ENCODE measurements around the gene PCSK2.

PCSK2 gene

DNA sequence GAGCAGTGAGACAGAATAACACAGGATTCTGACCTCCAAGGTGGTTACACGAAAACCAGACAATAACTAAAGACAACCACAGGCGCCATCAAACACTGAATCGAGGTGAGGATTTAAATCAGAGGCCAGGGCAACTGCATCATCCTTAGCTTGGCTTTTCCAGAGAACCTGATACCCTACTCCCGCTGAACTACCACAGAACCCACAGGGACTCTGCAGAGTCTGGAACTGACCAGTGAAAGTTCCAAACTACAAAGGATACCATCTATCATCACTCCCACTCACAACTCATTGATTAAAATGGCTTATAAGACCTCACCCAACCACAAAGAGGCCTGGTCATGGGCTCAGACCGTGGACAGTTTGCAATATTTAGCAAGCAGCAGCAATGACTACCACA is 219.3 kb downstream of the PCSK2 start:
- DNase-seq (ENCODE audit: low spot score): no peak

DNA sequence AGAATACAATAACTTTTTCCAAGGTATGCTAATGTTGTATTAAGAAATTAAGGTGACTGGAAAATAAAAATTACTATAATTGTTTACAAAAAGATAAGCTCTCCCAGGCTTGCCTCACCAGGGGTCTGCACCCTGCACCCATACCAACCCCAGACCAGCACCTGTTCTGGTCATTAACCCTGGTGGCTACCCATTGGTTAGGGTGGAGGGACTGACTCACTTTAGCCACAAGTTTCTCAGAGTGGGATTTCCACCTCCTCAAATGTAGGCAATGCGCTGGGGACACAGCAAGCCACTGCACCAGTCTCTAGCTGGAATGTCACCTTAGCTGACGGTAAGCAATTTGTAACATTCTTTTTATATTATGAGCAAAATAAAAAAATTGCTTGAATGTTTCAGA is 221.2 kb downstream of the PCSK2 start:
- no peak for DNase-seq (ENCODE audit: low spot score)

DNA sequence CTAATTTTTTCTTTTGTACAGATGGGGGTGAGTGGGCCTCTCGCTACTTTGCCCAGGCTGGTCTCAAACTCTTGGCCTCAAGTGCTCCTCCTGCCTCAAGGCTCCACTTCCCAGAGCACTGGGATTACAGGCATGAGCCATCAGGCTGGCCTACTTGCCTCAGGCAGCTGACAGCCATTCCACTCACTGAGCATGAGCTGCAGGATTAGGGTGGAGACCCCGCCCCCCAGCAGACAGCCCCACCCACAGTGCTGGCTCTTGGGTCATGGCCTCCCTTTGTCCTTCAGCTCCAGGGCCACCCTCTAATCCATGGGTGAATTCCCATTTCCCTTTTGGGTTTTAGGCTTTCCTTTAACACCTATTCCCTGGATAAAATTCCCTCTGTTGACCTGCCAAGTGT is 222.2 kb downstream of the PCSK2 start:
- DNase-seq (ENCODE audit: low spot score): no peak

DNA sequence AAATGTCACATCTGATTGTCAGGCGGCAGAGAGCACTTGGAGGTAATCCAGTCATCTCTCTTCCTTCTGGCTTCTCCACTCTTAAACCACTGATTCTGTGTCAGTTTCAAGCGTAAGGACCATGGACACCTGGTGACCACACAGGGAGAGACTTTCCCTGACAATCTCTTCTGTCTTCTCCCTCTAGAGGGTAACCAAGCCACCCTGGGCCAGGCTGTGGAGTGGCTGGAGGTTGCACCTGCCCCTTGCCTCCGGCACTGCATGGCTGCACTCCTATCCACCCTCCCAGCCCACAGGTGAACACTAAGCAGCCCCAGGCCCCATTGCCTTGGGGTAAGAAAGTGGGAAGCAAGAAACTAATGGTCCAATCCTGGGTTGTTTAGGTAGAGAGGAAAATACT is 225.6 kb downstream of the PCSK2 start:
- no peak for DNase-seq (ENCODE audit: low spot score)

DNA sequence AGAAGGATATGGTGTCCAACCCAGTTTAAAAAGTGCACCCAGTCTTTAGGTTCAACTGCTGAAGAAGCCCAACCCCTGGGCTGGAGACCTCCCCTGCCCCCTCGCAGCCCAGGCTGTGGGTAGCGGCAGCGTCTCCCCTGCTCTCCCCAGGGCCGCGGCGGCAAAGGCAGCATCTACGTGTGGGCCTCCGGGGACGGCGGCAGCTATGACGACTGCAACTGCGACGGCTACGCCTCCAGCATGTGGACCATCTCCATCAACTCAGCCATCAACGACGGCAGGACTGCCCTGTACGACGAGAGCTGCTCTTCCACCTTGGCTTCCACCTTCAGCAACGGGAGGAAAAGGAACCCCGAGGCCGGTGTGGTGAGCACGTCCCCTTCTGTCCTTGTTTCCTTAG is 226.8 kb downstream of the PCSK2 start:
- no peak for DNase-seq (ENCODE audit: low spot score)

DNA sequence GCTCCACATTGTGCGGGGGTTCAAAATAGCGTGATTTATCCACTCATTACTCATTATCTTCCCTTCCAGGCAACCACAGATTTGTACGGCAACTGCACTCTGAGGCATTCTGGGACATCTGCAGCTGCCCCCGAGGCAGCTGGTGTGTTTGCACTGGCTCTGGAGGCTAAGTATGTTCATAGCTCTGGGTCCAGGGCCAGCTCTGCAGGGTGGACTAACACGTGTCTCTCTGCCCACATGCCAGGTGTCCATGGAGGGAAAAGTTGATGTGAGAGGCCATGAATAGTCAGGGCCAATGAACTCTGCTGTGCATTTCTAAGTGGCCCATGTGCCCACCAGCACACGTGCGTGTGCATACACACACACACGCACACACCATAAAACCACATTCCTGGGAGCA is 229.4 kb downstream of the PCSK2 start:
- no peak for DNase-seq (ENCODE audit: low spot score)

DNA sequence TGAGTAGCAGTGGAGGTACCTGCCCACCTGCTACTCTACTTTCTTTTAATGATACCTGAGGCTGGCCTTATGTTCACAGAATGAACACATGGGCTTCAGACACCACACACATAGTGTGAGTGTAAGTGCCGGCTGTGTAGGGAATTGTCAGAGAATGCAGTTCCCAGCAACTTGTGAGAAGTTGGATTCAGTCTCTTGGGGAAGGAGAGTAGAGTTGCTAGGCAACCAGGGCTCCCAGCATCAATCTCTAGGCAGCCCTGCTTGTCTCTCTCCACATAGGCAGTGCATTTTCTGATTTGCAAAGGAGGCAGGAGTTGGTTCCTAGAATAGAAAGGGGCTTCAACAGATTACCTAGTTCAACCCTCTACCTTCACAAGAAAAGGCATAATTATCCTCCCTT is 230.2 kb downstream of the PCSK2 start:
- DNase-seq (ENCODE audit: low spot score): no peak

DNA sequence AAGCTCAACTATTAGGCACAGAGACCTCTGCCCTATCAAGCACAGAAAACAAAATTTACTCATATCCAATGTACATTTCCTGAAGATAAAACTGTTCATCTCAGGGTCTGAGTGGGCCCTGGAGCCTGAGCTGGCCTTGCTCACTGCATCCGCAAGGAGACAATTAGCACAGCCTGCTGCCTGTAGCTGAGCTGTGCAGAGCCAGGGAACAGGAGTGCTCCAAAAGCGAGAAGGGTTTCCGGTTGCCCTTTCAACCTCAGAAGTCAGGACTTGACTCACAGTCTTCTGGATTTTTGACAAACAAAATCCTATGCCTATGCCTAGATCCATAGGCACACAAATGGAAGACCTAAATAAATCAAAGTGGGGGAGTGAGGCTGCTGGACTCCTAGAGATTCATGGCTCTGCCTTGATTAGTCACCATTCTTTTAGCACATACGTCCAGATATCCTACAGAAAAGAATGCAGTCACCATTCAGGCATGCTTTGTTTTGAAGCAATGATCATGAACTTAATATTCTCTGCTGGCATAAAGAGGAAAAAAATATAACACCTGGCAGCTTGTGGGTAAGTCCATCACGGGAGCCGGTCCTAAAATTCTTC is 230.8 kb downstream of the PCSK2 start:
- DNase-seq (ENCODE audit: low spot score): no peak

DNA sequence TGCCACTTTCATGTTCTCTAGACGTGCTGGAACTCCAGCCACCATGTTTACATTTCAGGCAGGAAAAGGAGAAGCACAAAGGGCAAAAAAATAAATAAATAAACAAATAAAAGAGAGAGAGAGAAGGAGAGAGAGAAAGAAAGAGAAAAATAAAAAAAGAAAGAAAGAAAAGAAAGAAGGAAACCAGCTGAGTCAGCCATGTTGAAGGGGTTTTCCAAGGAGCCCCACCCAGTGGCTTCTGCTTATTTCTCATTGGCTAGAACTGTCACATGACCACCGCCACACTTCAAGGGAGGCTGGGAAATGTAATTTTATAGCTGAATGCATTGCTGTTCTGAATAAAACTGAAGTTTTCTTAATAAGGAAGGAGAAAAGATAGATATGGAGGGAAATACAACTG is 233.3 kb downstream of the PCSK2 start:
- DNase-seq (ENCODE audit: low spot score): no peak

DNA sequence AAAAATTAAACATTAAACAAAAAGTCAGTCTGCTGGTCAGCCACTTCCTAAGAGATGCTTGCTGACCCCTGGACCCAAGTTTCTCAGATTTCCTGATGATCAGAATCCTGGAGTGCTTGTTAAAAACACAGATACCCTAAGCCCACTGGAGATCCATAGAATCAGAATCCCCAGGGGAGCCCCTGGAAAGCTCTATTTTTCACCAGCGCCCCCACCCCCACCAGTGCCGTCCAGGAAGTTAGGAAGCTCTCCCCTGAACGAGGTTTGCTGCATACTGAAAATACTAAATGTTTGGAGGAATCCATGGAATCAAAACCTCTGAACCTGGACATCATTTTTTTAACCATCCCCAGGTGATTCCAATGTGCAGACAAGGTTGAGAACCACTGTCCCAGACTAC is 235.1 kb downstream of the PCSK2 start:
- no peak for DNase-seq (ENCODE audit: low spot score)

DNA sequence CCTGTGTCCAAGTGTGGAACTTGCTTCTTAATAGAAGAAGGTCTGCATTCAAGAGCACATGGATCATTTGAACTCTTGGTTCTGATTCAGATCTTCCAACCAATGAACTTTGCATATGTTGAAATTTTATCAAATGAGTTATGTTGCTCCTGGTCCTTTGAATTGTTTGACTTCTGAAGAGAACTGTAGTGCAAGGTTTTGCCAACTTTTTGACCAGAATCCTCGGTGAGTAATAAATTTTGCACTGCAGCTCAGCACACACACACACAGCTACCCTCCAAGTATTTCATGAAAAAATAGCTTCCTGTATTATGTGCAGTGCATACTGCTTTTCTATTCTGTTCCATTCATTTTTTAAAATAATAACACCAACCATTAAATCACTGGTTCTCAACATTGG is 236.9 kb downstream of the PCSK2 start:
- no peak for DNase-seq (ENCODE audit: low spot score)

DNA sequence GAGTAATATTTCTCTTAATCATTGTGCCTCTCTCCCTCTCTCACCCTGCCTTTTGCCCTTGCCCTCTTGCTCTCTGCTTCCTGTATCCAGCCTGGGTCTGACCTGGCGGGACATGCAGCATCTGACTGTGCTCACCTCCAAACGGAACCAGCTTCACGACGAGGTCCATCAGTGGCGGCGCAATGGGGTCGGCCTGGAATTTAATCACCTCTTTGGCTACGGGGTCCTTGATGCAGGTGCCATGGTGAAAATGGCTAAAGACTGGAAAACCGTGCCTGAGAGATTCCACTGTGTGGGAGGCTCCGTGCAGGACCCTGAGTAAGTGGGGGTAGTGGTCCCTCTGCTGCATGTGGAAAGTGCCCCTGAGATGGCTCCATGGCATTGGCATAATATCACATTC is 238.4 kb downstream of the PCSK2 start:
- no peak for DNase-seq (ENCODE audit: low spot score)

DNA sequence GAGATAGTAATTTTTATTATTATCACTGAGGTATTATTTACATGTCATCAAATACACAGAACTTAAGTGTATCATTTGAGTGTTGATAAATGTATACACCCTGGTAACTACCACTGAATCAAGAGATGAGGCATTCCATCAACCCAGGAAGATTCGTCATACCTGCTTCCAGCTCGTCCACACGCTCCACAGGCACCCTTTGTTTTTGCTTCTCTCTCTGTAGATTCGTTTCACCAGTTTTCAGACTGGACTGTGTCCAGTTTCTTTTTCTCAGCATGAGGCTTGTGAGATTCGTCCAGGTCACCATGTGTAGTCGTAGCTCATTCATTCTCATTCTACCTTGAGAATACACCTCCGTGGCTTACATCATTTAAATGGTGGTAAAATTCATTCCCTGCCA is 239.8 kb downstream of the PCSK2 start:
- no peak for DNase-seq (ENCODE audit: low spot score)

DNA sequence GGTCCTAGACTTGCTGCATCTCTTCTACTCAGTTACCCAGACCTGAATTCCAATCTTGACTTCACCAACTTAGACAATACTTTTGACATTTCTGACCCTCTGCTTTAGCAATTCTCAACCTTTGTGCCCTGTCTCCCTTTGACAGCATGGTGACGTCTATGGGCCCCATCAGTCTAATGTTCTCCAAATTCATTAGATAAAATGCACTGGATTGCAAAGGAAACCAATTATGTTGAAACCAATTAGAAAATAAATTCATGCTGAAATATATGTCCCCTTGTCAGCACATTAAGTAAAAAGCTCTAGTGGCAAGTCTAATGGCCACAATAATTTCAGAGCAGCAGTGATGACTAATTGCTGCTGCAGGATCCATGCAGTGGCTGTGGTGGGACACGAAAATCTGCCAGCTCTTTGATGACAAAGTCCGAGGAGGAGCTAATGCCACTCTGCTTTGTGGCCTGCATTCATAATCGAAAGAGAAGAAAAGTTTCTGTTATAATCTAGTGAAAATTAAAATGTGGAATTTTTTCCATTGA is 240.3 kb downstream of the PCSK2 start:
- DNase-seq (ENCODE audit: low spot score): no peak

DNA sequence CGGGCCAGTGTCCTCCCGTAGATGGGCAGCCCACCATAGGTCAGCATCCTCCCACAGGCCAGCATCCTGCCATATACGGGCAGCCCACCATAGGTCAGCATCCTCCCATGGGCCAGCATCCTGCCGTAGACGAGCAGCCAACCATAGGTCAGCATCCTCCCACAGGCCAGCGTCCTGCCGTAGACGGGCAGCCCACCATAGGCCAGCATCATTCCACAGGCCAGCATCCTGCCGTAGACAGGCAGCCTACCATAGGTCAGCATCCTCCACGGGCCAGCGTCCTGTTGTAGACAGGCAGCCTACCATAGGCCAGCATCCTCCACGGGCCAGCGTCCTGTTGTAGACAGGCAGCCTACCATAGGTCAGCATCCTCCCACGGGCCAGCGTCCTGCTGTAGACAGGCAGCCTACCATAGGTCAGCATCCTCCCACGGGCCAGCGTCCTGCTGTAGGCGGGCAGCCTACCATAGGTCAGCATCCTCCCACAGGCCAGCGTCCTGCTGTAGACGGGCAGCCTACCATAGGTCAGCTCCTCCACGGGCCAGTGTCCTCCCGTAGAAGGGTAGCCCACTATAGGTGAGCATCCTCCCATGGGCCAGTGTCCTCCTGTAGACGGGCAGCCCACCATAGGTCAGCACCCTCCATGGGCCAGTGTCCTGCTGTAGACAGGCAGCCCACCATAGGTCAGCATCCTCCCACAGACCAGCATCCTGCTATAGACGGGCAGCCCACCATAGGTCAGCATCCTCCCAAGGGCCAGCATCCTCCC is 241.4 kb downstream of the PCSK2 start:
- DNase-seq (ENCODE audit: low spot score): no peak

DNA sequence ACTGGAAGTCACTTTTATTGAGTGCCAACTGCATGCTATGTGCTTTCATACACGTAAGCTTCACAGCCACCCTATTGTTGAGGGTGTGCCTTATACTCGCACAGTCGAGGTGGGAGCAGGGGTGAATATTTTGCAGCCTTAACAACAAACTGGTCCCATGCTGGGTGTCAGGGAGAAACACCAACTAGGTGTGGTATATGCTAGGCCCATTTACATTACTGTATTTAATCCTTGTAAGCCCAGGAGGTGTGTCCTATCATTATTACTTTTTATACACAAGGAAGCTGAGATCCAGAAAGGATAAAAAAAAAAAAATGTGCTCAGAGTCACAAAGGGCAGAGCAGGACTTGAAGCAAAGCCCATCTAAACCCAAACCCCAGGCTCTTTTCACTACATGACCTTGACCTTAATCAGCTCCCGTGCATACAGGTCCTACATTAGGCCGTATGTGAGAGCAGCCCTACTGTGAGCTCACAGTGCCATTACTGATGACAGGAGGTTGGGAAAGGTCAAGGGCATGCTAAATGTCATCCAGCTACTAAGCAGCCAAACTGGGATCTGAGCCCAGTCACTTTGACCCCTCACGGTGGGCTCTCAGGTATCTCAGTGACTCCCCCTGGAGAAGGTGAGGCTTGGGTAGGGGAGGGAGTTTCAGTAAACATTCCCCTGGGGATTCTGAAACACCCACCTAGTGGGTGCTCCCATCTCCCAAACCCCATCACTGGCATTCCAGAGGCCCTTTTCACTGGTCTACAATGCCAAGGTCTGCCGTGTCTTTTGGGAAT is 242.6 kb downstream of the PCSK2 start:
- no peak for DNase-seq (ENCODE audit: low spot score)

DNA sequence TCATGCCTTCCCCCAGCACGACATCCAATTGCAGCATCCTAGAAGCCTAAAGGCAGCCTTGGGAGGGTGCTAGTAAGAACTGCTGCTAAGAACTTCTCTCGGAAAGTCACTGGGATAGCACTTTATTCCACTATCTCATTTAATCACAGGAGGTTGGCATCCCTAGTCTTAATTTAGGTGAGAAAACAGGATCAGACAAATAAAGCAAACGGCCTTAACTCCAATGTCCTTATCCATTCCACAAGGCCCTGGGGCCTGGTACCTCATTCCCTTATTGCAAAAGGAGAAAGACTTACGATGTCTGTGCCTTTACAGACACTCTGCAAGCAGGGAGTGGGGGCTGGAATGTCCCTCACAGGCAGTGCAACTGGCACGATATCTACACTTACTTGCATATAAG is 243.7 kb downstream of the PCSK2 start:
- no peak for DNase-seq (ENCODE audit: low spot score)

DNA sequence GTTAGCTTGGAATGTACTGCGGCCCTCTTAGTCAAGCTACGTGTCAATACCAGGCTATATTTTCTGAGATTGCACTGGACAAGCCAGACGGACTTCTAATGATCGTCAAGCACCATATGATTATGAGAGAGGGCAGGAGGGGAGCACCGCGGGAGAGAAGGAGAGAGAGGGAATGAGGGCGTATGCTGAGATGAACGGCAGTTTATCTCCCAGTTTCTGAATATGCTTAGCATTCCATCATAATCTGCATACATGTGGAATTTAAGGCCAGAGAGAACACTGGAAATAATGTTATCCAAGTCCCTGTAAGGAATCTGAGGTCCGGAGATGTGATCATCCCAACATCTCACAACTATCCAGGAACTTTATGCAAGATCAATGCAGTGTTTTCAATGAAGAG is 244.1 kb downstream of the PCSK2 start:
- no peak for DNase-seq (ENCODE audit: low spot score)

DNA sequence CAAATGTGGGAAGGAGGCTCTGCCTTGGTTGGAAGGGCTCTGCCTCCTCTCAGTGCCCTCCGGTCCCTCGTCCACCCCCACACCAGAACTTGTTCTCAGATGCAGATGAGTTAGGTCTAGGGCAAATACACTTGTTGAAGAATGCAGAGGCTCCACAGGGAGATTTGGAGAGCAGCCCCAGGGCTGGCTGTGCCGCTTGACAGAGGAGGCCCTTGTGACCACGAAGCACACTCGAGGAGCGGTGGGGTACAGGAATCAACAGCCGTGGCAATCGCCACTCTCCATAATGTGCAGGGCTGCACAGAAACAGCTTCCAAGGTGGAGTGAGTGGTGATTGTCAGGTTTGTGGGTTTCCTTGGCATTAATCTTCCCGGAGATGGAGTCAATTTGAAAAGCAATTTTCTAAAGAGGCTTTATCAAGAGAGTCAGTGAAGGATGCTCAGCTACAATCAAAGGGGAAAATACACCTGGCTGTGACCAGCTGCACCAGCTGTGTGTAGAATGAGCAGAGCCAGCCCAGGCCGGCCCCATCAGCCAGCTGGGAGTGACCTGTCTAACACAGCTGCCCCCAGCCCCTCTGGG is 244.9 kb downstream of the PCSK2 start:
- DNase-seq (ENCODE audit: low spot score): no peak

DNA sequence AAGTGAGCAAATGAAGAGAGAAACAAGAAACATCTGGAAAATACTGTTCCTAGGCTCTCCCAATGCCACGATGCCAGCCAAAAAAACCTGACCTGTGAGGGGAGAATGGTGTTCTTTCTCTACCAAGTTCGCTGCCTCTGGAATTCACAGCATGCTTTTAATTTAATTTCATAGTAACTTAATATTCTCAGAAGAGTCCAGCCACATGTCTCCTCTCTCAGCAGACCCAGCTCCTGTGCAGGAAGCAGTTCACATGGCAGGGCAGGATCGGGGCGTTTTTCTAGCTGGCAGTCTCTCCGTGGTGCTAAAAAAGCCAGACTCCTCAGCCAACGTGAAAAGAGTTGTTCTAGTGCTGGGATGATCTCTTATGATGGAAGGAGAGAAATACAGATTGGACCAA is 246.8 kb downstream of the PCSK2 start:
- DNase-seq (ENCODE audit: low spot score): no peak

DNA sequence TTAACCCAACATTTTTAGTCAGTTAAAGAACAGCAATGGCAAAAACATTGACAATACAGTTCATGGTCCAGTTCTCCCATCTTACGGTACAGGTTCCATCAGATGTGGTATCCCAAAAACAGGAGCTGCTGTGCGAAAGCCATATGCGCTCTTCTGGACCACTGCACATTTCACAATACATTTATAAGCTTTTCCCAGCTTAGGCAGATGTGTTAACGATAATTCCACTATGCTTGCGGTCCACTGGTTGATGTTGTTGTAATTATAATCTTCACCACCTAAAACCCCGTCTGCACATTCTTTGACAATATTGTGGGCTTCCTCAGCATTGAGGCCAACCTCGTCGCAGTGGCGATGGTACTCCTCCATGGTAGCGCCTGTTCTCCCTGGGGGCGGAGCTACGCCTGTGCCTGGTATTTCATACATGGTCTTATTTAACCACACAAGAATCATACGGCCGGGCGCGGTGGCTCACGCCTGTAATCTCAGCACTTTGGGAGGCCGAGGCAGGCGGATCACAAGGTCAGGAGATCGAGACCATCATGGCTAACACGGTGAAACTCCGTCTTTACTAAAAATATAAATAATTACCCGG is 252.3 kb downstream of the PCSK2 start:
- DNase-seq (ENCODE audit: low spot score): no peak

DNA sequence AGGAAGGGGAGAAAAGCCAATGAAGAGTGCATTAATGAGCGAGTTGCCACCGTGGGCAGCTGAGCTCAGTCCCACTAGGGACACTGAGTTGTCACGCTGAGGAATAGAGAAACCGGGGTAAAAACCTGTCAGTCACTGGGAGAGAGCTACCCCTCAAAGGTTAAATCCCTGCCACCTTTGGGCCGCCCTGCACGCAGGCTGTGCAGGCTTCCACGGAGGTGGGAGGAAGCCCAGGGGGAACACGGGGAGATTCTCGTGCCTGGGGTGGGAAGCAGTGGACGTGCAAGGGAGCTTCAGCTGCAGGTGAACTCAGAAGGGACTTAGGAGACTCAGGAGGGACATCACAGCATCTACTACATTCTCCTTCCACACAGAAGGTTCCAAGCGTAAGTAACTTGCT is 253.9 kb downstream of the PCSK2 start:
- no peak for DNase-seq (ENCODE audit: low spot score)
